A549 (cell line): ENCODE data around the gene TMEM132D. TPM values are rescaled to one million over a fixed set of nuclear protein-coding genes. Genes with fewer than 3 reads are reported as not detected.

ENCODE experiments used
- ATAC-seq, 2 experiments: fragments of 200-7000 bp in 1 of 2; fragments of >200 bp in 1 of 2; cut with Nextera tagmentation in 1 of 2; cut with Tn5 transposase in 1 of 2; 3 replicates each; pipeline versions ENCODE4 v1.8.0 to v1.9.1; 2018 to 2020; ENCODE audit warnings: mild to moderate bottlenecking in 1 of 2, moderate library complexity in 1 of 2
- CTCF ChIA-PET: fragments of 300-600 bp; sonication (Branson Sonifier 250); formaldehyde crosslinking; extraction: SDS; loops from one replicate; lab custom pipeline; 2021; ENCODE audit warnings: antibody characterized with exemption, inconsistent platforms; lab: Yijun Ruan, JAX
- POLR2A ChIA-PET: fragments of 350-600 bp; formaldehyde crosslinking; extraction: SDS; loops from one replicate; lab custom pipeline; 2021; ENCODE audit warnings: antibody characterized with exemption, inconsistent platforms; lab: Yijun Ruan, JAX
- DNase-seq, 2 experiments: peaks; one replicate each; pipeline versions ENCODE4 v3.0.0 to v3.0.0-alpha.2; 2011 to 2016; ENCODE audit warnings: low read depth in 1 of 2, low spot score in 1 of 2
- FAIRE-seq: peaks from 2 replicates; lab custom pipeline; 2011; peaks lifted over from hg19 to GRCh38; lab: Jason Lieb, UNC
- H3K27ac ChIP-seq, 2 experiments: fragments of >200 bp; sonication (Bioruptor Twin); formaldehyde crosslinking; 3 replicates each; pipeline ENCODE4 v1.5.1; 2016 to 2017
- H3K4me1 ChIP-seq: fragments of >200 bp; sonication (Bioruptor Twin); formaldehyde crosslinking; 3 replicates; pipeline ENCODE4 v1.6.1; 2016
- H3K4me2 ChIP-seq: fragments of >200 bp; sonication (Bioruptor Twin); formaldehyde crosslinking; 3 replicates; pipeline ENCODE4 v1.6.1; 2016
- H3K4me3 ChIP-seq: fragments of >200 bp; sonication (Bioruptor Twin); formaldehyde crosslinking; 3 replicates; pipeline ENCODE4 v1.5.1; 2016
- H3K9me3 ChIP-seq: fragments of >200 bp; sonication (Bioruptor Twin); formaldehyde crosslinking; 3 replicates; pipeline ENCODE4 v1.6.1; 2016
- CBX2 ChIP-seq: fragments of 200-600 bp; sonication (generic); IDR thresholded peaks from 2 replicates; pipeline ENCODE4 v1.6.1; 2016; ENCODE audit warnings: low read depth, mild to moderate bottlenecking, borderline replicate concordance
- CBX8 ChIP-seq: fragments of 200-600 bp; sonication (generic); IDR thresholded peaks from 2 replicates; pipeline ENCODE4 v1.6.1; 2016
- CHD4 ChIP-seq: fragments of 200-600 bp; sonication (generic); IDR thresholded peaks from 2 replicates; pipeline ENCODE4 v1.6.1; 2016; ENCODE audit warnings: antibody characterized with exemption, mild to moderate bottlenecking, borderline replicate concordance
- EHF ChIP-seq: fragments of 250-450 bp; sonication (Bioruptor Pico); IDR thresholded peaks from 2 replicates; pipeline ENCODE4 v1.5.0; 2020; ENCODE audit warnings: mild to moderate bottlenecking
- ESRRA ChIP-seq: fragments of 150-350 bp; IDR thresholded peaks from 2 replicates; pipeline ENCODE4 v1.6.1; 2014; ENCODE audit warnings: mild to moderate bottlenecking, low read length, borderline replicate concordance
- FOXS1 ChIP-seq: fragments of 250-450 bp; sonication (Bioruptor Pico); IDR thresholded peaks from 2 replicates; pipeline ENCODE4 v1.5.0; 2020; ENCODE audit warnings: mild to moderate bottlenecking, moderate library complexity
- HDAC2 ChIP-seq: fragments of 200-600 bp; sonication (generic); IDR thresholded peaks from 2 replicates; pipeline ENCODE4 v1.6.1; 2016
- HOXA7 ChIP-seq: fragments of 250-450 bp; sonication (Bioruptor Pico); IDR thresholded peaks from 2 replicates; pipeline ENCODE4 v1.5.0; 2020; ENCODE audit warnings: mild to moderate bottlenecking, moderate library complexity
- HOXB13 ChIP-seq: fragments of 250-450 bp; sonication (Bioruptor Pico); IDR thresholded peaks from 2 replicates; pipeline ENCODE4 v1.5.0; 2020; ENCODE audit warnings: low read depth, mild to moderate bottlenecking, moderate library complexity
- KDM5A ChIP-seq: fragments of 200-600 bp; sonication (generic); IDR thresholded peaks from 2 replicates; pipeline ENCODE4 v1.6.1; 2016; ENCODE audit warnings: antibody characterized with exemption, mild to moderate bottlenecking
- NPAS2 ChIP-seq: fragments of 250-450 bp; sonication (Bioruptor Pico); IDR thresholded peaks from 2 replicates; pipeline ENCODE4 v1.8.0; 2022; ENCODE audit warnings: mild to moderate bottlenecking, moderate library complexity, borderline replicate concordance
- NR3C1 ChIP-seq: fragments of >200 bp; sonication (Bioruptor Twin); formaldehyde crosslinking; IDR thresholded peaks from 3 replicates; pipeline ENCODE4 v1.6.1; 2017
- POLR2A ChIP-seq: IDR thresholded peaks from 2 replicates; pipeline ENCODE4 v1.6.1; 2012; ENCODE audit warnings: mild to moderate bottlenecking, low read length
- RFX5 ChIP-seq: fragments of 450-650 bp; IDR thresholded peaks from 2 replicates; pipeline ENCODE4 v1.7.1; 2014; ENCODE audit warnings: antibody characterized with exemption, mild to moderate bottlenecking, moderate library complexity
- RNF2 ChIP-seq: fragments of 200-600 bp; sonication (generic); IDR thresholded peaks from 2 replicates; pipeline ENCODE4 v1.6.1; 2016; ENCODE audit warnings: low read depth, mild to moderate bottlenecking, antibody characterized with exemption, moderate library complexity, borderline replicate concordance
- SMC3 ChIP-seq: fragments of >200 bp; sonication (Bioruptor Twin); formaldehyde crosslinking; IDR thresholded peaks from 3 replicates; pipeline ENCODE4 v1.6.1; 2018; ENCODE audit warnings: inconsistent platforms
- SREBF2 ChIP-seq: fragments of 450-650 bp; IDR thresholded peaks from 2 replicates; pipeline ENCODE4 v1.6.1; 2014; ENCODE audit warnings: mild to moderate bottlenecking, moderate library complexity
- TFCP2L1 ChIP-seq: fragments of 250-450 bp; sonication (Bioruptor Pico); IDR thresholded peaks from 2 replicates; pipeline ENCODE4 v1.5.0; 2021; ENCODE audit warnings: mild to moderate bottlenecking
- ZFP36 ChIP-seq: fragments of 450-650 bp; IDR thresholded peaks from 2 replicates; pipeline ENCODE4 v1.6.1; 2014; ENCODE audit warnings: borderline replicate concordance; ENCODE audit not compliant: partially characterized antibody
- ZSCAN20 ChIP-seq: fragments of 250-450 bp; sonication (Bioruptor Pico); IDR thresholded peaks from 2 replicates; pipeline ENCODE4 v1.8.0; 2022; ENCODE audit warnings: mild to moderate bottlenecking, moderate library complexity
- WGBS: methylation state at CpG from one replicate; pipeline ENCODE4 v1.1.6; 2017; ENCODE audit errors: missing lambda C conversion rate; 5-methylcytosine and 5-hydroxymethylcytosine counted together
- polyA plus RNA-seq, 4 experiments: library from polyadenylated mRNA; depleted of rRNA in 3 of 4; stranded (reverse); fragments of >200 nt; fragmentation: RNase III in 1 of 4; extraction: RNeasy Plus Mini Kit Qiagen cat#74134 plus additional on column Dnase treatment in 1 of 4; gene quantifications; 2 replicates in 3 of 4; 3 replicates in 1 of 4; pipeline ENCODE4 v1.2.3, GENCODE V29; 2011 to 2017
- TF ChIP-seq, protein P1 (sequence below): fragments of 150-350 bp; IDR thresholded peaks from 2 replicates; pipeline ENCODE4 v1.6.1; 2014; ENCODE audit warnings: low read depth, mild to moderate bottlenecking, low read length
- TF ChIP-seq, protein P2 (sequence below): fragments of 250-450 bp; sonication (Bioruptor Pico); IDR thresholded peaks from 2 replicates; pipeline ENCODE4 v1.5.0; 2021; ENCODE audit warnings: mild to moderate bottlenecking, moderate library complexity, borderline replicate concordance
- TF ChIP-seq, protein P3 (sequence below): fragments of >200 bp; sonication (Bioruptor Twin); formaldehyde crosslinking; IDR thresholded peaks from 3 replicates; pipeline ENCODE4 v1.6.1; 2016
- TF ChIP-seq, protein P4 (sequence below): fragments of 450-650 bp; IDR thresholded peaks from 2 replicates; pipeline ENCODE4 v1.6.1; 2014; ENCODE audit warnings: antibody characterized with exemption

The TMEM132D gene
- polyA plus RNA-seq, 2 of the 4 experiments (the other 2 are of a cell fraction): not detected

DNA sequence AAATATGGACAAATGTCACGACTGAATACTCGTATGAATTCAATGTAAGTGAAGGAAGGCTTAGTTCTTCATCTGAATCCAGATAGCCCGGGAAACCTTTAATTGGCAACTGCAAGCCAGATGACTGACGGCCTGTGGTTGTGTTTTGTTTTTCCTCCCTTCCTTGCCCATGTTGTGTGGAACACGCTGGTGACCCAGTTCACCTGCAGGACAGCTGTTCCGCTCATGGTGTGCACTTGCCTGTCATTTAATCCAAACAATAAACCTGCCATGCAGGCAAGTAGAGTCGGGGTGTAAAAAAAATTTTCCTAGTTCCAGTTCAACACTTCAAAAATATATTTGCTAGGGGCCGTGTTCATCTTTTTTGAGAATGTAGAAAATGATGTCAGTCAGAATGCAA, 88.0 kb downstream of the TMEM132D start:
- Histone ChIP-seq H3K4me3 (no peak overlapping the region), H3K27ac (no peak overlapping the region), H3K9me3 (no peaks in the 10 kb centered on the region), H3K4me2 (no peak overlapping the region), H3K4me1 (no peaks in the 10 kb centered on the region)
- ATAC-seq: no peak
- DNase-seq: no peak
- ChIA-PET POLR2A (no interaction called here), CTCF (no interaction called here)
- 2% methylated on average over 8 of the region's 8 CpGs for WGBS
- TF ChIP-seq KDM5A: no peak
- TF ChIP-seq, protein P1, sequence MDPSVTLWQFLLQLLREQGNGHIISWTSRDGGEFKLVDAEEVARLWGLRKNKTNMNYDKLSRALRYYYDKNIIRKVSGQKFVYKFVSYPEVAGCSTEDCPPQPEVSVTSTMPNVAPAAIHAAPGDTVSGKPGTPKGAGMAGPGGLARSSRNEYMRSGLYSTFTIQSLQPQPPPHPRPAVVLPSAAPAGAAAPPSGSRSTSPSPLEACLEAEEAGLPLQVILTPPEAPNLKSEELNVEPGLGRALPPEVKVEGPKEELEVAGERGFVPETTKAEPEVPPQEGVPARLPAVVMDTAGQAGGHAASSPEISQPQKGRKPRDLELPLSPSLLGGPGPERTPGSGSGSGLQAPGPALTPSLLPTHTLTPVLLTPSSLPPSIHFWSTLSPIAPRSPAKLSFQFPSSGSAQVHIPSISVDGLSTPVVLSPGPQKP: no peak
- TF ChIP-seq, protein P2, sequence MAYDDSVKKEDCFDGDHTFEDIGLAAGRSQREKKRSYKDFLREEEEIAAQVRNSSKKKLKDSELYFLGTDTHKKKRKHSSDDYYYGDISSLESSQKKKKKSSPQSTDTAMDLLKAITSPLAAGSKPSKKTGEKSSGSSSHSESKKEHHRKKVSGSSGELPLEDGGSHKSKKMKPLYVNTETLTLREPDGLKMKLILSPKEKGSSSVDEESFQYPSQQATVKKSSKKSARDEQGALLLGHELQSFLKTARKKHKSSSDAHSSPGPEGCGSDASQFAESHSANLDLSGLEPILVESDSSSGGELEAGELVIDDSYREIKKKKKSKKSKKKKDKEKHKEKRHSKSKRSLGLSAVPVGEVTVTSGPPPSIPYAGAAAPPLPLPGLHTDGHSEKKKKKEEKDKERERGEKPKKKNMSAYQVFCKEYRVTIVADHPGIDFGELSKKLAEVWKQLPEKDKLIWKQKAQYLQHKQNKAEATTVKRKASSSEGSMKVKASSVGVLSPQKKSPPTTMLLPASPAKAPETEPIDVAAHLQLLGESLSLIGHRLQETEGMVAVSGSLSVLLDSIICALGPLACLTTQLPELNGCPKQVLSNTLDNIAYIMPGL (CRISPR knock-in tag): no peak
- no peak for TF ChIP-seq CBX8
- TF ChIP-seq NR3C1: no peak
- no peak for TF ChIP-seq HDAC2
- no peak for TF ChIP-seq CHD4
- no peak for TF ChIP-seq NPAS2 (CRISPR knock-in tag)
- no peak for TF ChIP-seq FOXS1 (CRISPR knock-in tag)
- TF ChIP-seq RFX5: no peak
- TF ChIP-seq CBX2: no peak
- no peak for TF ChIP-seq ZFP36
- TF ChIP-seq TFCP2L1: no peak
- TF ChIP-seq, protein P3, sequence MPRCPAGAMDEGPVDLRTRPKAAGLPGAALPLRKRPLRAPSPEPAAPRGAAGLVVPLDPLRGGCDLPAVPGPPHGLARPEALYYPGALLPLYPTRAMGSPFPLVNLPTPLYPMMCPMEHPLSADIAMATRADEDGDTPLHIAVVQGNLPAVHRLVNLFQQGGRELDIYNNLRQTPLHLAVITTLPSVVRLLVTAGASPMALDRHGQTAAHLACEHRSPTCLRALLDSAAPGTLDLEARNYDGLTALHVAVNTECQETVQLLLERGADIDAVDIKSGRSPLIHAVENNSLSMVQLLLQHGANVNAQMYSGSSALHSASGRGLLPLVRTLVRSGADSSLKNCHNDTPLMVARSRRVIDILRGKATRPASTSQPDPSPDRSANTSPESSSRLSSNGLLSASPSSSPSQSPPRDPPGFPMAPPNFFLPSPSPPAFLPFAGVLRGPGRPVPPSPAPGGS: no peak
- no peak for FAIRE-seq

DNA sequence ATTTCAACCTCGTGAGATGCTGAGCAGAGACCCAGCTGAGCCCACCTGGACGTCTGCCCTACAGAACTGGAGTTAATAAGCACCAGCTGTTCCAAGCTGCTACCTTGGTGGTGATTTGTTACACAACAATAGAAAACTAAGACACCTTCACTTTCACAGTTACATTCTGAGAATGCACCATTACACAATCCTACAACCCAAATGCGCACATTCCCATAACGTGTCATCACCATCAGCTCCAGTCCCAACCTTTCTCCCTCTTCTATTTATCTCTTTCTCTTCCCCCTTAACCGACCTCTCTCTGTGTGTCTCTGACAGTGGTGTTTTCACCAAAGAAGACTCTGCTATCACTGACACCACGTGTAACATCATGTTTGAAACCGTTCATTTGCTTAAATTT, 91.9 kb downstream of the TMEM132D start:
- POLR2A ChIA-PET: no interaction called here
- no peaks in the 10 kb centered on the region for H3K9me3 ChIP-seq
- FAIRE-seq (no peak), DNase-seq (no peak), ATAC-seq (no peak)
- no peak overlapping the region for H3K4me3 ChIP-seq
- WGBS: 7% methylated on average over 7 of the region's 7 CpGs
- no peaks in the 10 kb centered on the region for H3K4me1 ChIP-seq
- H3K4me2 ChIP-seq: no peak overlapping the region
- TF ChIP-seq NR3C1 (no peak), HOXA7 (CRISPR knock-in tag) (no peak), HOXB13 (no peak), RNF2 (no peak), POLR2A (no peak), EHF (CRISPR knock-in tag) (no peak), SREBF2 (no peak), SMC3 (no peak), ZFP36 (no peak), ZSCAN20 (CRISPR knock-in tag) (no peak), ESRRA (no peak)
- TF ChIP-seq, protein P4, sequence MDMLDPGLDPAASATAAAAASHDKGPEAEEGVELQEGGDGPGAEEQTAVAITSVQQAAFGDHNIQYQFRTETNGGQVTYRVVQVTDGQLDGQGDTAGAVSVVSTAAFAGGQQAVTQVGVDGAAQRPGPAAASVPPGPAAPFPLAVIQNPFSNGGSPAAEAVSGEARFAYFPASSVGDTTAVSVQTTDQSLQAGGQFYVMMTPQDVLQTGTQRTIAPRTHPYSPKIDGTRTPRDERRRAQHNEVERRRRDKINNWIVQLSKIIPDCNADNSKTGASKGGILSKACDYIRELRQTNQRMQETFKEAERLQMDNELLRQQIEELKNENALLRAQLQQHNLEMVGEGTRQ: no peak
- H3K27ac ChIP-seq: no peak overlapping the region
- CTCF ChIA-PET: no interaction called here
